HG03342 (cell line): ENCODE data around the gene ABHD4.
"Not testable (repeated sequence)": the region's sequence is repeated elsewhere in the genome, so short reads cannot be mapped to it uniquely, and the experiment has no call there.

Experiments
- ATAC-seq: cut with Tn5 transposase; IDR thresholded peaks from one replicate; pipeline ENCODE4 v1.9.1; 2021; ENCODE audit warnings: mild to moderate bottlenecking, moderate library complexity; ENCODE audit not compliant: unreplicated experiment

The ABHD4 gene

DNA sequence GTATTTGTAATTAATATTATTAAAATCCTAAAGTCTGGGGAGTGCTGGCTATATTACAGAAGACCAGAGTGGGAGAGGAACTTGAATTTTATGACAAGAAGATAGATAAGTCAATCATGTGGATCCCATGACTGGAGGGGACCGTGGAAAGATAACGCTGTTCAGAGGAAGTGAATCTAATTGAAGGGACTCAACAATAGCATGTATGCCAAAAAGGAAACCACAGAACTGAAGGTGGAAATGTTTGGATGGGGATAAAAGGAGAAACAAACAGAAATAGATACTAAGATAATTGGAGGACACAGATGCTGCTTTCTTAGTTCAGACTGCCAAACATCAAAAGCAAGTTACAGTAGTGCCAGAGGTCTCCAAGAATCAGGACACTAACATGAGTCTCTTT lies 24.9 kb downstream of the ABHD4 start:
- ATAC-seq, result no peak

DNA sequence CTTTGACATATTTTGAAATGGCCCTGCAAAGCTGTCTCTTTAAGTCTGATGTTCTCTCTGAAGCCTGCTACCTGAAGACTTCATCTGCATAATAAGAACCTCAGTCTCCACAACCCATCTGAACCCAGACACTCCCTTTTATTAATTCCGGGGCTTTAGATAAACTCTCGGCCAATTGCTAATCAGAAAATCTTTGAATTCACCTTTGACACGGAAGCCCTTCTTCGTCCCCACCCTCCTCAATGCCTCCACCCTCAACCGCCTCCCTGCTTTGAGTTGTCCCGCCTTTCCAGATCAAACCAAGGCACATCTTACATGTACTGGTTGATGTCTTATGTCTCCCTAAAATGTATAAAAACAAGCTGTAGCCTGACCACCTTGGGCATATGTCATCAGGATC lies 28.5 kb downstream of the ABHD4 start:
- ATAC-seq, result no peak

DNA sequence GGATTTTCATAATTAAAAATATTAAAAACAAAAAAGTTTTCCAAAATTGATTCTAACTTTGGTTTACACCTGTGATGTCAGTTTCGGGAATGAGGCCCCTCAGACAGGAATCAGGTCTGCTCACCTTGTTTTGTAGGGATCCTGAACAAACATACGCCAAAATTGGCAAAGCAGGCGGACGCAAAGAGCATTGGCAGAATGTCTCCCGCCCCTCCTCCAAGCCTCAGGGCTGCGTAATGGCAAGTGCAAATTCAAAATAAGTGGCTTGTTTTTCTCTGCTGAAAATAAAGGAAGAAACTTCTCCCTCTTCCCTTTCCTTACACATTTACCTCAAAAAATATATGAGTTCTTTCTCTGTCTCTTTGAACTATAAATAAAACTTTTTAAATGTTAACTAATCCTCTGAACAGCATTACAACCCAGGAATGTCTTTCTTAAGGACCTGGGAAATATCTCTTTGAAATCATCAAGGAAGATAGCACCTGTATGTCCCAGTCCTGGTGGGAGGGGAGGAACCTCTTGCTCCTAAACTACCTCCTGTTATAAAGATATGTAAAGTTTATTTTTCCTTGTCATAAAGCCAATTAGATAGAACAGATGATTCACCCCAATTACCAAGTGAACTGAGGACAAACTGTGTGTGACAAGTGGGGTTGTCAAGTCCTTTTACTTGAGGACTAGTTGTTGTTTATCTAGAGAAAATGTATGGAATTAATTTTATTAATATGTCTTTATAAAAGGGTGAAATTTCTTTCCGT lies 29.6 kb downstream of the ABHD4 start:
- no peak for ATAC-seq

DNA sequence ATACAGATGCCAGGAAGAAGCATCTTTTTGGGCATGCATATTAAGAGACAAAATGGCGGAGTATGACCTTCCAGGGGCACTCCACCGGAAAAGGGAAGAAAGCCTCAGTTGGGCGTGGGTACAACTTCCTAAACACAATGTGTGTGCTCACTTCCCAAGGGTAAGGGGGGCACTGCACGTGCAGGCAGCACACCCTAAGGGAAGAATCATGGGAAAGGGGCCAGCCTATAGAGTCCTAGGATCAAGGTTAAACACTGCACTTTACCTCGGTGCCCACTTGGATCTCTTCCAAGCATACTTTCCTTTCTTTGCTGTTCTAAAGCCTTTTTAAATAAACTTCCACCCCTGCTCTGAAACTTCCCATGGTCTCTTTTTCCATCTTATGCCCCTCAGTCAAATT lies 31.3 kb downstream of the ABHD4 start:
- ATAC-seq, result no peak

DNA sequence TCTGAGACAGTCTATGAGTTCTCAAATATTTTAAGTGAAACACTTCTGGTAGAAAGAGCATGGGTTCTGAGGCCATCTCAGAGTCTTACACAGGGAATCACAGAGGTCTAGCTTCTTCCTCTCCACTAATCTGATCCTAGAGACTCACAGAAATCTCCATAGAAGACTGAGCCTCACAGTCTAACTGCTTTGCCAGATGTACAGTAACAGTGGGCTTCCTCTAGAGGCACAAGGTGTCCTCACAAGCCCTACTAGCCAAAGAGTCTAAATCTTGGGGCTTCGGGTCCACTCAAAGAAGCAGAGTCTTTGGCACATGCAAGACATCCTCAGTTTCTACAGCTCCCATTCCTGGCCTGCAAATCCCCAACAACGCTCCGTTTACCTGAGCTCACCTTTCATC lies 32.0 kb downstream of the ABHD4 start:
- no peak for ATAC-seq

DNA sequence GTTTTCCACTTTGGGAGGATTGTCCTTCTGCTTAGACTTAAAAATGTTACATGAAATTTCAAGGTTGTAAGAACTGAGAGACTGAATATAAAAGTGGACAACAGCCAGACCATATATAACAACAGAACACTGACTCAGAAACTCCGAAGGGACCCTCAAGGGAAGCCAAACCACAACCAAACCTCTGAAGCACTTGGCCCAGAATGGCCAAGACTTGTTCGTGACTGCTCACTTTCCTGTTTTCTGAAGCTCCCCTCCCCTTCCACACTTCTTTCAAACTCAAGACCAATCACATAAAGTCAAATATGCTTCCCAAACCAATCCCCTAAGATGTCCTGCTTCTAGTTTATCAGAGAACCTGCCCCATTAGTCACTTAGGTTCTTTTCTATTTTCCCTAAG lies 32.4 kb downstream of the ABHD4 start:
- ATAC-seq, result no peak

DNA sequence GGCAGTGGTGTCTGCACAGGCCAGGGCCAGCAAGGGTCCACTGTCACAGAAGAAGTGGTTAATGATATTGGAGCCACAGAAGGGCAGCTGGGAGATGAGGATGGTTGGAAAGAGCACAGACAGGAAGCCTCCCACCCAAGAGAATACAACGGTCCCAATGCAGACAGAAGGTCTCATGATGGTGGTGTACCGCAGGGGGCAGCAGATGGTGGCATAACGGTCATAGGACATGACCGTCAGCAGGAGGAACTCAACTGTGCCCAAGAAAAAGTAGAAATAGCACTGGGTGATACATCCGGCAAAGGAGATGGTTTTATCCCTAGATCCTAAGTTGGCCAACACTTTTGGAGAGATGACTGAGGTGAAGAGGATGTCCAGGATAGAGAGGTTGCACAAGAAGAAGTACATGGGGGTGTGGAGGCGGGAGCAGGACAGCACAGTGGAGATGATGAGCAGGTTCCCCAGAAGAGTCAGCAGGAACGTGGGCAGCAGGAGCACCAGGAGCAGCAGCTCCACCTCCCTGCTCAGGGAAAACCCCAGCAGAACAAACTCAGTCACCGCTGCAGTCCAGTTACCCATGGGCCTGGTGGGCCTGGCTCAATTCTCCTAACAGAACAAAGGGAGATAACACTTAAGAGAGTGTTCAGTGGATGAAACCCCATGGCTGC lies 36.3 kb downstream of the ABHD4 start:
- ATAC-seq, result no peak

DNA sequence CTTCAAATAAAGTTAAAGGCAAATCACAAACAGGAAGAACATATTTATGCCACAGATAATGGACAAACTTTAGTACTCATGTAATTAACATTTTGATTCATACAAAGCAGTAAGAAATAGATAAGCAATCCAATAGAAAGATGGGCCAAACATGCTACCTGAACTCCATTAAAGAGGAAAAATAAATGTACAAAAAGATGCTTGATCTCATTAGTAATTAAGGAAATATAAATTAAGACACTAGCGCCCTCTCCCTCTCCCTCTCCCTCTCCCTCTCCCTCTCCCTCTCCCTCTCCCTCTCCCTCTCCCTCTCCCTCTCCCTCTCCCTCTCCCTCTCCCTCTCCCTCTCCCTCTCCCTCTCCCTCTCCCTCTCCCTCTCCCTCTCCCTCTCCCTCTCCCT lies 37.9 kb downstream of the ABHD4 start:
- ATAC-seq, result not testable (repeated sequence)

DNA sequence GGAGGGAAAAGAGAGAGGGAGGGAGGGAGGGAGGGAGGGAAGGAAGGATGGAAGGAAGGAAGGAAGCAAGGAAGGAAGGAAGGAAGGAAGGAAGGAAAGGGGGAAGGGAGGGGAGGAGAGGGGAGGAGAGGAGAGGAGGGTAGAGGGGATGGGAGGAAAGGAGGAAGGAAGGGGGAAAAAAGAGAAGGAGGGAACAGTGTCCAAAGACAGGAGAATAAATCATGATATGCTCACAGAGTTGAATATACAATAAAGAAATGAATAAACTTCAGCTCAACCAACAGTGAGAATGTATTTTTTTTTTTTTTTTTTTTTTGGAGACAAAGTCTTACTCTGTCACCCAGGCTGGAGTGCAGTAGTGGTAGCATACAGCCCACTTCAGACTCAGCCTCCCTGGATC lies 42.1 kb downstream of the ABHD4 start:
- no peak for ATAC-seq

DNA sequence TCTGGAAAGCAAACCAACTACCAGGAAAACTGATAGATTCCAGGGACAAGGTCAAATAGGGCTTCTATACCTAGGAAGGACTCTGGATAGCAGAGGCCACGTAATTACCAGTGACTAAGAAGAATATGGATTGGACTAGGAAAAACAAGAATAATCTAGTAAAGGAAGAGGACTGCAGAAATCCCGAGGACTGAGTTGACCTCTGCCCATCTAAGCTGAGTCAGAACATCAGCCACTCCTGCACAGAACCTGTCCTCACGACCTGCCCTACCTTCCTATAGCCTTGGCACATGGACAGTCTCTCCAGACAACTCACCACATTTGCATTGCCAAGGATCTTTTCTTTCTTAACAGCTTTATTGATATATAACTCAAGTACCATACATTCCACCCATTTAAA lies 43.7 kb downstream of the ABHD4 start:
- ATAC-seq, result no peak

DNA sequence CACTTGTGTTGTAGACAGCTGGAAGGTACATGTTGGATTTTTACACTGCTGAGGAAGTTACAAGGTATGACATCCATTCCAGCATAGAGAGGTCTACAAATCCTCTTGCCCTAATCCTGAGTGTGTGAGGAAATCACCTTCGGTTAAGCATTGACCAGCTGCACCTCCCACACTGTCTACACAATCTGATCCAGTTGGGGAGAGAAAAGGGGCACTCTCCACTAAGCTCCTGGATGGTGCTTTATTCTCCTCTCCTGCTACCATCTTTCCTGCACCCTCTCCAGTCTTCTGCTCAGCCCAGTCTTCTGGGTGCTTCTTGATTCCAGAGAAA lies 46.2 kb downstream of the ABHD4 start, which contains the start of gene OR6J1:
OR6J1 (minus strand) TSS at position 48 of the 331 bp plus-strand sequence. CDS start 9,541 bp downstream, outside the sequence.
- ATAC-seq, result no peak

DNA sequence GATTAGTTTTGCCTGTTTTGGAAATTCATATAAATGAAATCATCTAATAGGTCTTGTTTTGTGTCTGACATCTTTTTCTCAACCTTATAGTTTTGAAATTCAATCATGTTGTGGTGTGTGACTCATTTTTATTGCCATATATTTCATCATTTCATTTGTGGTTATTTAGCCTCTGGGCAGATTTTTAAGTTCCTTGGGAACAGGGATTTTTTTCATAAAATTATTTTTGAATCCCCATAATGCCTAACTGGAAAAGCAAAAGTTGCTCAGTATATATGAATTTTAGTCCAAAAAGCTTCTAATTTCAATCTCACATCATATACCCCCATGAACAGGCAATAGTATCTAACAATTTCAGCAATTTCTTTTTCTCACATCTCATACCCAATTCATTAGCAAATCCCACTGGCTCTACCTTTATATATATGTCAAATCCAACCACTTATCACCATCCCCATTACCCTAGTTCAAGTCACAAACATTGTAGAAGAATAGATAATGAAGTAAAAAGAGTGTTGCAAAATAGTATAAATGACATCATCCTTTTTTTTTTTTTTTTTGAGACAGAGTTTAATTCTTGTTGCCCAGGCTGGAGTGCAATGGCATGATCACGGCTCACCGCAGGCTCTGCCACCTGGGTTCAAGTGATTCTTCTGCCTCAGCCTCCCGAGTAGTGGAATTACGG lies 48.6 kb downstream of the ABHD4 start:
- no peak for ATAC-seq

DNA sequence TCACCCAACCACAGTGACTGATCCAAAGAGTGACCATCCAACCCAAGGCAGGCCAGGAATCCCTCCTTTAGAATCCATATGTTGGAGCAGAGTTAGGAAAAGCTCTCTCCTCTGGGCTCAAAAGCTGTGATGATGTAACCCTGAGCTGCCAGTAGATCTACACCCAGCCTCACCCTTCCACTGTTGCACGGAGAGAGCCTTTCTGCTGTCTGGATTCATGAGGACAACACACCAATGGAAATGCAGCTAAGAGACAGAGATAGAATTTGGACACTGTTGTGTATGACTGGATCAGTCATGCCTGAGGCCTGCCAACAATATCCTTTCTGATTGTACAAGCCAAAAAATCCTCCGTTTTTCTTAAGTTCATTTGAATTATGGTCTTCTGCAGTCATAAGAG lies 50.4 kb downstream of the ABHD4 start:
- ATAC-seq, result no peak

DNA sequence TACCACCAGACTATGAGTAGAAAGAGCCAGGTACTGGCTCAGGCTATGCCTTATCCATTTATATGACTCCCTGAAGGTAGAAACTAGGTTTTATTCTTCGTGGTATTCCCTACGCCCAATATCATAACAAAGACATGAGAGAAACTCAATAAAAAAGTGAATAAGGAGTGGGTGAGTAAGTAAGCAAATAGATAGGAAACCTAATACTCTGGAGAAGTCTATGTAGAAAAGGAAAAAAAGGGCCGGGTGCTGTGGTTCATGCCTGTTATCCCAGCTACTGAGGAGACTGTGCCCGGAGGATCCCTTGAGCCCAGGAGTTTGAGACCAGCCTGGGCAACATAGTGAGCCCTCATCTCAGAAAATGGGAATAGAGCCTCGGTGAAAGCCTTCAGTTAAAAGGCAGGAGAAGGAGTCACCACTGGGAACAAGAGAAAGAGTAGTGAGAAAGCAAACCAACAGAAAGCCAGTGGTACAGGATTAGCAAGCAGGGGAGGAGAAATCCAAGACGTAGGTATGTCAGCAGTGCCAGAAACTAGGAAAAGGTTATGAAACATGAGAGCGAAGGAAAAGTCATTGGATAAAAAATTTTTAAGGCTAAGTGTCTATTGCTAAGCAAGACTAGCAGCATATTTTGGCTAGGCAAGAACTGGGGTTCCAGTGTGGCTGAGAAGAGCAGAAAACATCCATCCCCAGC lies 52.1 kb downstream of the ABHD4 start:
- no peak for ATAC-seq

DNA sequence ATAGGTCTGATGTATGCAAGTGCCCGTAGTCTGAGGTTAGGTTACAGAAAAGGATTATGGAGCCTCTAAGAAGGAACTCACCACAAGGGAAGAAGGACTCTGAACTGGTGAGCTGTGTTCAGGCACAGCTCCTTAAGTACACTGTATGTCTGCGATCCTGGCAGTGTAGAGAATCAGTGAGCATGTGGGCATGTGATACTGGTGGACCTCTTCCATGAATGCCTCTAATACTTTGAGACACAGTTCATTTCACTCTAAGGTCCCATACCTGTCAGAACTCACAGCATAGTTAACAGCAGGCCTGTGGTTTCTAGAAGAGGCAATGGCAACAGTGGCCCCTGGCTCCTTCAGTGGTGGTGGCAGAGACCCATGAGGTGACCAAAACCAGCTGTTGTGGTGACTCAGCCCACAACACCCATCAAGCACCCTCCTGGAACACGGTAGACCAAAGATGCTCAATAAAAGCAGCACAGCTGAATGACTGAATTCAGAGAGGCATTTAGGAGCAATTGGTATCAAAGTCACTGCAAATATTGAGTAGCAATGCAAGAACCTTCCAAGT lies 52.9 kb downstream of the ABHD4 start:
- no peak for ATAC-seq

DNA sequence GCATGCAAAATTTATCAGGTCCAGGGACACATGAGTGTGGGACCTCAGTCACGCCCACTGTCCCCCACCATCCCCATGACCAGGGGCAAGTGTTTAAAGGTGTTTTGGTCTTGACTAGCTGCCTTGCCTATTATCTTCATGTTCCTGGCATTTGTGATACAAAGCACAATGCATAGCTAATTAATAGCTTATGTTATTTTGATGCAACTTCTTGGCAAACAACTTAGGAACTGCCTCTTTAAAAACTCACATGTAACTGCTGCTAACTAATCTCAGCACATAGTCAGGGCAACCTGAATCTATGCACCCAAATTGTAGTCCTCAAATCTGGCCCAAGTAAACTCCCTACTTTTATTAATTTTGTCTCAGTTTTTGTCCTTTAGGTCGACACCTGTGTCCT lies 53.5 kb downstream of the ABHD4 start:
- no peak for ATAC-seq

DNA sequence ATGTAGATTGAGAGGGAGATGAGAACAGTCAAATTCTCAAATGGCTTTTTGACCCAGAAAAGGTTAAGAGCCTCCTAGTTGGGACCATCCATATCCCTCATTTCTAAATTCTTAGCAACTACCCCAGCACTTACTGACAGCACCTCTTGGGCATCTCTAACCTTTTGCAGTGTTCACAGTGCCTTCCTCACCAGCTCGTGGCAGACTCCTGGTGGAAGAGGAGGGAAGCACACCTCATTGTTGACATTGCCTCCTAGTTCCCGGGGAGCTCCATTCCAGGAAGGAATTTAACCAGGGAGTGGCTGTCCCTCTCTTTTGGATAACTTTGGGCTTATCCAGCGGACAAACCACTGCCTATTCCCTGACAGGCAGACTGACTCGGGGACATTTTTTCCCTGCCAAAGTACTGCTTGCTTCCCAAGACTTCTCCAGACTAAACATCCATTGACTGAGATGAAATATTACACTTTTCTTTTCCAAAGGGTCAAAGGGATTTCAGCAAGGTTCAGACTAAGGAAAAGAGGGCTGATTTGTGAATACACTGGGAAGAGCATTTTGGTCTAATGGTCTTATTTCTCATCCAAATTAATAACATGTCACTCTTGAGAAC lies 55.0 kb downstream of the ABHD4 start:
- ATAC-seq, result peak; percentile 59

DNA sequence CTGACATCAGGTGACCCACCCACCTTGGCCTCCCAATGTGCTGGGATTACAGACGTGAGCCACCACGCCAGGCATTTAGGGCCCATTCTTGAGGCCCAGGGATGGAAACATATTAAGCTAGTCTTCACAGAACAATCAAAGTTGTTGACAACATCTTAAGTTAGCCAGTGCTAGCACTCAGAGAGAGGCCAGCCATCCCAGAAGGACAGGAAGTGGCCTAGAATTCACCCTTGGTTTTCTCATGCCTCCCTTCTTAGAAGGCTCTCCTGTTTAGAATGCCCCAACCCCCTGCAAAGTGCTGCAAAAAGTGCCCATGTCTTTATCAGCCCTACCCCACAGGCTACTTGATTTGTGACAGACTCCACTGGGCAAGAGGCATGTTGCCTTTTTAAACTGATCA lies 58.1 kb downstream of the ABHD4 start:
- ATAC-seq, result no peak

DNA sequence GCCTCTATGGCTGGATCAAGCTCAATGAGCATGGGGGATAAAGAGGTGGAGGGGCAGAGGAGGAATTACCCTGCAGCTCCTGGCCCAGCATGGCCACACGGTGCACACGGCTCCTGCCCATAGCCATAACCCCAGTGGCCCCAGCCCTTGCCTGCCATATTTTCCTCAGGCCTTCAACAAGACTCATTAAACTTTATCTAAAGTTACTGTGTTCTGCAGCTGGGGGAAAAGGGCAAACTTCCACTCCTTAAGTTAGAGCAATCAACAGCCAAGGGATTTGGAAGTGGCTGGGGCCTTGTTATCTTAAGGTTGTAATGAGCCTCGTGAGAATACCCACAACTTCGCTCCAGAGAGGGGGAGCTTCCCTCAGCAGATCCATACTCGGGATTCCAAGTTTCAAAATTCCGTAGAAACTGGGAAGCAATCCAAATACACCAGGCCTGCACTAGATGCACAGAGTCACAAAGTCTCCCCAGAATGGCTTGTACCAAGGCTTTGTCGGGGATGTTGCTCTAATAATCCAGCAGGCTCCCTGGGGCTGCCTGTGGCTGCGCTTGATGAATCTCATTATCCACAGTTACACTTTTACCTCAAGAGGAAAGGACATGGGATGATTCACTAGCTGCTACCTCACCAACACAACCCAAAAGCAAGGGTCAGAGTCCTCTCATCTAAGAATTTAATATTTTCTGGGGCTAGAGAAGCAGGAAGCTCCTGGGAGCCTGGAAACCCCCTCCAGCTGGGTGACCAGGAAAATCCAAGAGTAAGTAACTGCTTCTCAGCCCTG lies 59.0 kb downstream of the ABHD4 start:
- ATAC-seq, result no peak

DNA sequence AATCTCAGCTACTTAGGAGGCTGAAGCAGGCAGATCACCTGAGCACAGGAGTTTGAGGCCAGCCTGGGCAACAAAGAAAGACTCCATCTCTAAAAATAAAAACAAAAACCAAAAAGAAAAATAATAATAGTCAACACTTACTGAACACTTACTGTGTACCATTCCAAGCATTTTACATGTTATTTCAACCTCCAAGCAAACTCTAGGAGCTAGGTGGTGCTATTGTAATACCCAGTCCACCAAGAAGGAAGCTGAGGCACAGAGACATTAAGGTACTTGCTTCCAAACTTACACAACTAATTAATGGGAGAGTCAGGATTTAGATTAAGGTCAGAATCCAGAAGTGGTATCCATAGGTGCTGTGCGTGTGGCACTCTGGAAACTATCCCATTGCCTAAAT lies 59.8 kb downstream of the ABHD4 start:
- ATAC-seq, result no peak
